WTC11 (cell line): ENCODE results near the gene CCDC61. TPM values are rescaled to one million over a fixed set of nuclear protein-coding genes. Genes with fewer than 3 reads are reported as not detected.
A peak's percentile ranks its signal among the peaks of the same experiment; 100 is the strongest.

Source experiments
- ATAC-seq: fragments of 200-7000 bp; cut with Tn5 transposase; 2 replicates; pipeline ENCODE4 v1.10.0; 2021; ENCODE audit warnings: mild to moderate bottlenecking, moderate library complexity
- CTCF ChIA-PET: fragments of 300-600 bp; sonication (Branson Sonifier 250); formaldehyde crosslinking; loops from one replicate; lab custom pipeline; 2021; ENCODE audit warnings: antibody characterized with exemption; lab: Charles Lee
- POLR2A ChIA-PET: fragments of 350-600 bp; sonication (Branson Sonifier 250); formaldehyde crosslinking; loops from one replicate; lab custom pipeline; 2021; ENCODE audit warnings: antibody characterized with exemption; lab: Charles Lee
- DNase-seq: peaks from one replicate; pipeline ENCODE4 v3.0.0; 2021; ENCODE audit warnings: low spot score
- H3K27ac Mint-ChIP-seq: 2 replicates; pipeline ENCODE4 v1.8.0; 2021; ENCODE audit warnings: mixed read lengths
- H3K27me3 Mint-ChIP-seq: 2 replicates; pipeline ENCODE4 v1.8.0; 2021; ENCODE audit warnings: low read depth, mild to moderate bottlenecking, moderate library complexity, mixed read lengths
- H3K36me3 Mint-ChIP-seq: 2 replicates; pipeline ENCODE4 v1.8.0; 2021; ENCODE audit warnings: mixed read lengths
- H3K4me1 Mint-ChIP-seq: 2 replicates; pipeline ENCODE4 v1.8.0; 2022; ENCODE audit warnings: mixed read lengths
- H3K4me3 Mint-ChIP-seq: 2 replicates; pipeline ENCODE4 v1.8.0; 2021; ENCODE audit warnings: mild to moderate bottlenecking, moderate library complexity, mixed read lengths
- H3K9me3 Mint-ChIP-seq: 2 replicates; pipeline ENCODE4 v1.8.0; 2021; ENCODE audit warnings: mixed read lengths
- AFF4 ChIP-seq: sonication (generic); formaldehyde crosslinking; IDR thresholded peaks from 2 replicates; pipeline ENCODE4 v1.8.1; 2023; ENCODE audit warnings: mild to moderate bottlenecking, missing genetic modification reagents, borderline replicate concordance
- ETV6 ChIP-seq: sonication (generic); formaldehyde crosslinking; IDR thresholded peaks from 2 replicates; pipeline ENCODE4 v1.8.1; 2022; ENCODE audit warnings: mild to moderate bottlenecking, missing genetic modification reagents
- HMGXB4 ChIP-seq: sonication (generic); formaldehyde crosslinking; IDR thresholded peaks from 2 replicates; pipeline ENCODE4 v1.8.1; 2023; ENCODE audit warnings: mild to moderate bottlenecking, moderate library complexity, missing genetic modification reagents
- NFATC4 ChIP-seq: fragments of 250-450 bp; sonication (Bioruptor Pico); IDR thresholded peaks from 2 replicates; pipeline ENCODE4 v1.9.0; 2021; ENCODE audit warnings: mild to moderate bottlenecking
- NR2C2 ChIP-seq: sonication (generic); formaldehyde crosslinking; IDR thresholded peaks from 2 replicates; pipeline ENCODE4 v1.8.0; 2022; ENCODE audit warnings: mild to moderate bottlenecking, missing genetic modification reagents
- NR3C1 ChIP-seq: sonication (generic); formaldehyde crosslinking; conservative IDR thresholded peaks from 2 replicates; pipeline ENCODE4 v1.8.1; 2023; ENCODE audit warnings: low read depth, mild to moderate bottlenecking, missing genetic modification reagents
- PRDM15 ChIP-seq: sonication (generic); formaldehyde crosslinking; IDR thresholded peaks from 2 replicates; pipeline ENCODE4 v1.8.0; 2022; ENCODE audit warnings: missing genetic modification reagents
- USF2 ChIP-seq: sonication (generic); formaldehyde crosslinking; IDR thresholded peaks from 2 replicates; pipeline ENCODE4 v1.8.1; 2023; ENCODE audit warnings: mild to moderate bottlenecking, missing genetic modification reagents, moderate library complexity
- ZNF416 ChIP-seq: fragments of 250-450 bp; sonication (Bioruptor Pico); IDR thresholded peaks from 2 replicates; pipeline ENCODE4 v1.9.0; 2021; ENCODE audit warnings: mild to moderate bottlenecking, inconsistent platforms
- ZNF671 ChIP-seq: fragments of 250-450 bp; sonication (Bioruptor Pico); IDR thresholded peaks from 2 replicates; pipeline ENCODE4 v1.8.0; 2021; ENCODE audit warnings: mild to moderate bottlenecking
- total RNA-seq: library from RNA; stranded (reverse); gene quantifications from 3 replicates; pipeline ENCODE4 v1.2.3, GENCODE V29; 2021

CCDC61 gene
- total RNA-seq, 1 experiment from 2014 or later, result 33.7 TPM

DNA sequence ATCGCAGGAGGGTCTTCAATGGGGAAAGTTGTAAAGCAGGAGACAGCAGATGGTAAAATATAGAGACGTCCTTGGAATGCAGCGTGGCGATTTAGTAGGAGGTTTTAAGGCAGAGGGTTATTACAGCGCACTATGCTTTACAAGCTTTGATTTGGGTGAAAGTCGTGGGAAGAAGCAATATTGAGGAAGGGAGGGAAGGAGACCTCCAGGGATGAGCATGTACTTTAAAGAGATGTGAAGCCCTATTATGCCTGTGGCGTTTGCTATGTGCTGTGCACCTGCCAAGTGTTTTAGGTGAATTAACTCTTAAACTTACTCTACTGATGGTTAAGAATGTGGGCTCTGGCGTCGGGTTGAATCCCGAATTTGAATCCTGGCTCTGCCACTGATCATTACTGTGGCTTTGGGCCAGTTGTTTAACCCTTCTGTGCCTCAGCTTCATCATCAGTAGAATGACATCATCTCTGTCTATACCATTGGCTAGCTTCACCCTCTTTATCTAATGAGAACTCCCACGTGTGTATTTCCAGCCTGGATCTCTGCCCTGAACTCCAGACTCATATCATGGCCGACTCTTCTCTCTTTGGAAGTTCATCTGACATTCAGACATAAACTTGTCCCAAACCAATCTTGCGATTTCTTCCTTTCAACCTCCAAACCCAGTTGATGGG lies 583 bp downstream of the CCDC61 start:
- Mint-ChIP-seq H3K36me3 (peaks cover 6% of the 10 kb centered on the region; the same call in 1 of the 2 replicates), H3K27ac (peak overlapping the region; percentile 34), H3K4me3 (no peak overlapping the region), H3K9me3 (no peaks in the 10 kb centered on the region), H3K27me3 (peaks cover 6% of the 10 kb centered on the region; the same call in 1 of the 2 replicates), H3K4me1 (peaks cover 20% of the 10 kb centered on the region)
- DNase-seq (no peak), ATAC-seq (no peak)
- TF ChIP-seq HMGXB4 (CRISPR knock-in tag), result no peak
- TF ChIP-seq NR3C1 (CRISPR knock-in tag), result no peak
- TF ChIP-seq AFF4 (CRISPR knock-in tag), result no peak
- TF ChIP-seq ZNF416, result no peak
- no peak for TF ChIP-seq ETV6 (CRISPR knock-in tag)
- no peak for TF ChIP-seq USF2 (CRISPR knock-in tag)
- TF ChIP-seq PRDM15 (CRISPR knock-in tag), result no peak
- no peak for TF ChIP-seq NFATC4 (CRISPR knock-in tag)
- no peak for TF ChIP-seq NR2C2 (CRISPR knock-in tag)
- ChIA-PET CTCF (interaction anchor here (1.0 to 2.3 kb wide), 13 partner anchors 14 to 197 kb away, joined by 3 to 19 read pairs (median 4); partner anchors contain the start of genes FOXA3, MYPOP, NOVA2 and SYMPK), POLR2A (interaction anchor here (0.6 to 1.1 kb wide), 3 partner anchors 9 to 33 kb away, joined by 3 to 6 read pairs (median 3); partner anchors contain the start of gene NOVA2)

DNA sequence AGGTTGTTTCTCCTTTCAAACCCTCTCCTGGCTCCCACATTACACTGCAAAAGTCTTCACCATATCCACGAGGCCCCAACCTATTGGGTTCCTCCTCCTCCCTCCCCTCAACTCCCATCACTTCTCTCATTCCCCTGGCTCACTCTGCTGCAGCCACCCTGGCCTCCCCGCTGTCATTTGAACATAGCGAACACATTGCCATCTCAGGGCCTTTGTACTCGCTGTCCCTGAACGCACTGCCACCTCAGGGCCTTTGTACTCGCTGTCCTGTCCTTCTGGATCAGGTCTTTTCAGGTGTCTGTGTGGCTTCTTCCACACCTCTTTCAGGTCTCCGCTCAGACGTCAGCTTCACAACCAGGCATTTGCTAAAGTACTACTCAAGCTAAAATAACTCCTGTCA lies 1.7 kb downstream of the CCDC61 start:
- Mint-ChIP-seq H3K9me3 (no peaks in the 10 kb centered on the region), H3K36me3 (peaks cover 6% of the 10 kb centered on the region; the same call in 1 of the 2 replicates), H3K27ac (no peak overlapping the region), H3K4me1 (peaks cover 22% of the 10 kb centered on the region), H3K27me3 (peaks cover 6% of the 10 kb centered on the region; the same call in 1 of the 2 replicates), H3K4me3 (no peak overlapping the region)
- DNase-seq, result no peak
- CTCF ChIA-PET, result interaction anchor here (0.6 kb wide), 1 partner anchor 15 kb away, joined by 3 read pairs; no protein-coding TSS in a partner anchor
- ATAC-seq, result no peak
- TF ChIP-seq ZNF671, result no peak
- POLR2A ChIA-PET, result interaction anchor here (0.5 kb wide), 1 partner anchor 61 kb away, joined by 4 read pairs; no protein-coding TSS in a partner anchor
